Esophagus (tissue), 2 donors: ENCODE data around the gene FLNB. TPM values are rescaled to one million over a fixed set of nuclear protein-coding genes. Genes with fewer than 3 reads are reported as not detected.

Source experiments
- H3K27ac ChIP-seq, 2 donors: one replicate each; pipeline ENCODE4 v1.5.1; 2013; ENCODE audit warnings: low read depth in 2 of 2, mild to moderate bottlenecking in 2 of 2, inconsistent platforms in 1 of 2, low read length in 1 of 2, moderate library complexity in 1 of 2
- H3K27me3 ChIP-seq, 2 donors: one replicate each; pipeline ENCODE4 v1.6.1; 2013; ENCODE audit warnings: low read length in 2 of 2, control low read depth in 1 of 2, mild to moderate bottlenecking in 1 of 2; ENCODE audit not compliant: insufficient read depth in 2 of 2, control insufficient read depth in 1 of 2
- H3K36me3 ChIP-seq, 2 donors: one replicate each; pipeline ENCODE4 v1.6.1; 2013; ENCODE audit warnings: low read length in 1 of 2; ENCODE audit not compliant: control insufficient read depth in 2 of 2, insufficient read depth in 2 of 2
- H3K4me1 ChIP-seq, 2 donors: one replicate each; pipeline ENCODE4 v1.6.1; 2013; ENCODE audit warnings: low read length in 1 of 2; ENCODE audit not compliant: control insufficient read depth in 2 of 2, insufficient read depth in 2 of 2
- H3K4me3 ChIP-seq, 2 donors: one replicate each; pipeline ENCODE4 v1.5.1; 2013; ENCODE audit warnings: low read length in 2 of 2, mild to moderate bottlenecking in 2 of 2, low read depth in 1 of 2, moderate library complexity in 1 of 2
- H3K9me3 ChIP-seq, 2 donors: one replicate each; pipeline ENCODE4 v1.6.1; 2013; ENCODE audit warnings: mild to moderate bottlenecking in 2 of 2, low read depth in 1 of 2, low read length in 1 of 2, moderate library complexity in 1 of 2; ENCODE audit not compliant: control insufficient read depth in 2 of 2, insufficient read depth in 1 of 2
- WGBS, 2 donors: extraction: QIAGEN DNeasy Blood & Tissue Kit; methylation state at CpG; one replicate each; pipeline ENCODE4 v1.1.7; 2013; 5-methylcytosine and 5-hydroxymethylcytosine counted together
- polyA plus RNA-seq, 2 donors: library from polyadenylated mRNA; stranded (reverse); fragments of 200-250 nt; gene quantifications; one replicate each; pipeline ENCODE4 v1.2.3, GENCODE V29; 2013
- donor health status: healthy with polysubstance abuse.
- donor health status: Bipolar disorder and iron deficiency.

FLNB gene
- polyA plus RNA-seq, 2 donors, result 50.8 to 52.5 TPM

DNA sequence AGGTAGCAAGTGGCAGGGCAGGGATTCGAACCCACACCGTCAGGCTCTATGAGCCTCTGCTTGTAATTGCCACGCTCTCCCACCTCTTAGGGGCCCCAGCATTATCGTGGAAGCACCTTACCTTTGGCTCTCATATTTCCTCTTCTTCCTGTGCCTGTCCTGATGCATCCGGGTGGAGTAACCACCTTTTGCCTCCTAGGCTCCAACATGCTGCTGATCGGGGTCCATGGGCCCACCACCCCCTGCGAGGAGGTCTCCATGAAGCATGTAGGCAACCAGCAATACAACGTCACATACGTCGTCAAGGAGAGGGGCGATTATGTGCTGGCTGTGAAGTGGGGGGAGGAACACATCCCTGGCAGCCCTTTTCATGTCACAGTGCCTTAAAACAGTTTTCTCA, 162.2 kb downstream of the FLNB start:
- no peak overlapping the region for H3K4me3 ChIP-seq
- 90 to 91% methylated on average over 11 of the region's 11 CpGs for WGBS, 2 donors
- no peak overlapping the region for H3K27ac ChIP-seq
- no peaks in the 10 kb centered on the region for H3K27me3 ChIP-seq
- H3K9me3 ChIP-seq, result no peaks in the 10 kb centered on the region
- H3K4me1 ChIP-seq, result no peaks in the 10 kb centered on the region
- H3K36me3 ChIP-seq, result peaks cover 4 to 25% of the 10 kb centered on the region in 2 donors

DNA sequence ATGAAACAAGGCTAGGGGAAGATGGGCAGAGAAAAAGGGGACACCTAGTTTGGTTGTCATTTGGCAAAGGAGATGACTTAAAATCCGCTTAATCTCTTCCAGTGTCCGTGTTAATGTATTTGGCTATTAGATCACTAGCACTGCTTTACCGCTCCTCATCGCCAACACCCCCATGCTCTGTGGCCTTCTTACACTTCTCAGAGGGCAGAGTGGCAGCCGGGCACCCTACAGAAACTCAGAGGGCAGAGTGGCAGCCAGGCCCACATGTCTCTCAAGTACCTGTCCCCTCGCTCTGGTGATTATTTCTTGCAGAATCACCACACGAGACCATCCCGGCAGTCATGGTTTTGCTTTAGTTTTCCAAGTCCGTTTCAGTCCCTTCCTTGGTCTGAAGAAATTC, 162.9 kb downstream of the FLNB start:
- Histone ChIP-seq H3K27me3 (no peaks in the 10 kb centered on the region), H3K36me3 (peaks cover 2 to 25% of the 10 kb centered on the region in 2 donors), H3K27ac (no peak overlapping the region), H3K4me1 (peaks cover 3% of the 10 kb centered on the region in 2 donors), H3K9me3 (no peaks in the 10 kb centered on the region), H3K4me3 (no peak overlapping the region)
- WGBS, 2 donors, result 80 to 81% methylated on average over 9 of the region's 9 CpGs

DNA sequence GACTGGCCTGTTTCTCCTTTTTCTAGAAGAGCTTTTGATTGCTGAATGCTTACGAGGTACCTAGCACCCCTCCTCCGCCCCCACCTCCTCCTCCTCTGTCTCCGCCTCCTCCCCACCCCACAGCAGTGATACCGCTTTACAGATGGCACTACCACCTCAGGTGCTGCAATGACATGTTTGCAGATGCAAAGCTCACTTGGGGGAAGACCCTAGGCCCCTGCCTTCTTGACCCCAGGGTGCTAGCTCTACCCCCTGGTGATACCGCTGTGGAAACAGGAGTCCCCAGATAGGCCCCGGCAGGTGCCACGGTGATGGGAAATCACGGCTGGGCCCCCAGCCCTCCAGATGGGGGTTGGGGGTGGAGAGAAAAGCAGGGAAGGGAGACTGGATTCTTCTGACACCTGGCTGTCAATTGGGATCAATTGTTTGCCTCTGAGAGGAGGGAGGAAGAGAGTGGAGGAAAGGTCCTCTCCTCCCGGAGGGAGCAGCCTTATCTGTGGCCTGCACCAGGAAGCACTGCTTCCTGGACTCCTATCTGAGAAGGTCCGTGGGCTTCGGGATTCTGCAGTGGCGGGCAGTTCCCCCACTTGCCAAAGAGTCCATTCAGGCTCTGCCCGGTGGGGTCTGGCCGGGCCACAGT, 164.9 kb downstream of the FLNB start:
- Histone ChIP-seq H3K9me3 (no peaks in the 10 kb centered on the region), H3K4me1 (peaks cover 3 to 4% of the 10 kb centered on the region in 2 donors), H3K27me3 (no peaks in the 10 kb centered on the region), H3K36me3 (peaks cover 0 to 24% of the 10 kb centered on the region in 2 donors), H3K27ac (no peak overlapping the region), H3K4me3 (no peak overlapping the region)
- WGBS, 2 donors, result 76 to 79% methylated on average over 14 of the region's 14 CpGs

DNA sequence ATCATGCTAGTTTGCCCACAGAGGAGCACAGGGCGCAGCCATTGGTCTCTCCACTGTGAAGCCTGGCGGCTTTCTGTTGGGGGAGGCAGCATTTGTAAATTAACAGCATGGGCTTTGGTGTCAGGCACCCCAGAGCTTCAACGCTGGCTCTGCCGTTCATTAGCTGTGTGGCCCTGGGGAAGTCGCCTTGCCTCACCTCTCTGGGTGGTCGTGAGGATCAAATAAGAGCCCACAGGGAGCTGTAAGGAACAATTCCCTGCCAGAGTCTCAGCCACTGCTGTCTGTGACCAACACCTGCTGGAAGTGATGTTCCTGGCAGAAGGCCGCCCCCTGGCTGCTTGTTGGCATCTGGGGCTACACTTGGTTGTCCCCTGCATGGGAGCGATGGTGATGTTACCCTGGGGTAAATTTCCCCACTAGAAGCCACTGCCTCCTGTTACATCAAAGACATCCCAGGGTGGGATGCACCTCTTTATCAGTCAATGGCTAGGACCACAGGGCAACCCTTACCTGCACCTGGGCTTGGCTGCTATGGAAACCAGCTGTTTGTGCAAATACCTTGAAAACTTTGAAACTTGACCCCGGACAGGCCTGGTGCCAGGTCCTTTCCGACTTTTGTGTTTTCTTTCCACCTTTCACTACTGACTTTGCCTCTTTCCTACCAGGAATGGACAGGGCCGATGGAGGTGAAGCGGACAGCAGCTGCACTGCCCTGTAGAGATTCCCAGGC, 165.6 kb downstream of the FLNB start:
- H3K27ac ChIP-seq, result no peak overlapping the region
- WGBS, 2 donors, result 59 to 63% methylated on average over 12 of the region's 12 CpGs

DNA sequence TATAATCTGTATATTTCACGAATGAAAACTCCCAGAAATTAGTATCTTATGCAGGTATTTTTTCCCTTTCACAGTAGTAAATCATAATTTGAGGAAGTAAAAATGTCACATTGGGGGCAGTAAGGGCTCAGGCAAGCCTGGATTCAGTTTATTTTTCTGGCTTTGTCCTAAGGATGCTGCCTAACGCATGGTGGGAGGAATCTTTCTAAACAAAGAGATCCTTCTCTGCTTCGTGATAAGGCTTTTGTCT, 166.9 kb downstream of the FLNB start:
- Histone ChIP-seq H3K9me3 (no peaks in the 10 kb centered on the region), H3K36me3 (peaks cover 0 to 14% of the 10 kb centered on the region in 2 donors), H3K4me1 (peaks cover 3 to 8% of the 10 kb centered on the region in 2 donors), H3K27ac (peak overlapping the region; percentile 41 to 43), H3K27me3 (no peaks in the 10 kb centered on the region), H3K4me3 (no peak overlapping the region)
- WGBS, 2 donors, result 25 to 35% methylated on average over 3 of the region's 3 CpGs

More for the DNA sequence above, 165.6 kb downstream of the FLNB start:
- Histone ChIP-seq H3K9me3 (no peaks in the 10 kb centered on the region), H3K4me1 (peaks cover 3 to 8% of the 10 kb centered on the region in 2 donors), H3K27me3 (no peaks in the 10 kb centered on the region), H3K36me3 (peaks cover 0 to 20% of the 10 kb centered on the region in 2 donors), H3K4me3 (no peak overlapping the region)

DNA sequence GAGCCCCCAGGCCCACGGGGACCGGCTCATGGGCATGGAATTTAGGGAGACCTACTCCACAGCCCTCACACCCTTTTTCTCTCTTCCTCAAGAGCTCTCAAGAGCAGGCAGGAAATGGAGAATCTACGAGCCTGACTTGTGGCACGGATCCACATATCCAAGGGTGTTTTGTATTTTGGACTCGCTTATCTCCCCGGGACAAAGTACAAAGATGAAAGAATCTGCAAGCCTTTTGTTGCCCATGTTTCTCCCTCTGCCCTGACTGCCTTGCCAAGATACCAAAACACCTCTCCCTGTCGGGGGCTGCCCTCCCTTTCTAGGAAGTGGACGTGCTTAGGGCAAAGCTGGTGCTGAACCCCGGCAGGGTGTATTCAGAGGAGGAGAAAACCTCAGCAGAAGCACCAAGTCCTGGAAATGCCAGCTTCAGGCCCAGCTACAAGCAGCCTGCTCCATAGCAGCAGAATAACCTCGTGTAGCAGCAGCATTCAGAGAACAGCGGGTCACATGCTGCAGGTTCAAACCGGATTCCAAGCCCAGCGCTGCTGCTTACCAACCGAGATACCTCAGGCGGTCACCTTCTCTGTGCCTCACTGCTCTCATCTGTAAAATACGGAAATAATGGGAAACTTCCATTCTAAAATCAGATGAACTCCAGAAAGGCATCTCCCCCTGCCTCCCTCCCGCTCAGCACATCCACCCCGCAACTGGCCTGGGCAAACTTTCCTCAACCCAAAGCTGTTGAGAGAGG, 167.4 kb downstream of the FLNB start:
- H3K4me3 ChIP-seq, result no peak overlapping the region
- peak overlapping the region; percentile 41 to 43 for H3K27ac ChIP-seq
- 24 to 28% methylated on average over 18 of the region's 18 CpGs for WGBS, 2 donors
- H3K36me3 ChIP-seq, result peaks cover 0 to 11% of the 10 kb centered on the region in 2 donors
- no peaks in the 10 kb centered on the region for H3K9me3 ChIP-seq
- no peaks in the 10 kb centered on the region for H3K27me3 ChIP-seq
- peaks cover 3 to 8% of the 10 kb centered on the region in 2 donors for H3K4me1 ChIP-seq

DNA sequence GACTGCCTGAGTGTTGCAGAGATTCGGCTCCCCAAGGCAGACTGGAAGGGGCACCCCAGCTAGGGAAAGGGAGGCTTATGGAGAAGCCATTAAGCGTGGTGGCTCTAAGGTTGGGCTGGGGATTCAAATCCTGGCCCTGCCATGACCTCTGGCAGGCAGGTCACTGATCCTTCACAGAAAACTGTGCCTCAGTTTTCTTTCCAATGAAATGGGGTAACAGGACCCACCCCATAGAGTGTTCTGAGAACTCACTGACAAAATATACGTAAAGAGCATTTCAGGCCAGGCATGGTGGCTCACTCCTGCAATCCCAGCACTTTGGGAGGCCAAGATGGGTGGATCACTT, 167.9 kb downstream of the FLNB start:
- Histone ChIP-seq H3K4me3 (no peak overlapping the region), H3K9me3 (no peaks in the 10 kb centered on the region), H3K27ac (peak overlapping the region in 1 of 2 donors; percentile 8), H3K27me3 (no peaks in the 10 kb centered on the region), H3K4me1 (peaks cover 3 to 8% of the 10 kb centered on the region in 2 donors), H3K36me3 (peaks cover 0 to 6% of the 10 kb centered on the region in 2 donors)
- WGBS, 2 donors, result 73 to 82% methylated on average over 3 of the region's 3 CpGs

DNA sequence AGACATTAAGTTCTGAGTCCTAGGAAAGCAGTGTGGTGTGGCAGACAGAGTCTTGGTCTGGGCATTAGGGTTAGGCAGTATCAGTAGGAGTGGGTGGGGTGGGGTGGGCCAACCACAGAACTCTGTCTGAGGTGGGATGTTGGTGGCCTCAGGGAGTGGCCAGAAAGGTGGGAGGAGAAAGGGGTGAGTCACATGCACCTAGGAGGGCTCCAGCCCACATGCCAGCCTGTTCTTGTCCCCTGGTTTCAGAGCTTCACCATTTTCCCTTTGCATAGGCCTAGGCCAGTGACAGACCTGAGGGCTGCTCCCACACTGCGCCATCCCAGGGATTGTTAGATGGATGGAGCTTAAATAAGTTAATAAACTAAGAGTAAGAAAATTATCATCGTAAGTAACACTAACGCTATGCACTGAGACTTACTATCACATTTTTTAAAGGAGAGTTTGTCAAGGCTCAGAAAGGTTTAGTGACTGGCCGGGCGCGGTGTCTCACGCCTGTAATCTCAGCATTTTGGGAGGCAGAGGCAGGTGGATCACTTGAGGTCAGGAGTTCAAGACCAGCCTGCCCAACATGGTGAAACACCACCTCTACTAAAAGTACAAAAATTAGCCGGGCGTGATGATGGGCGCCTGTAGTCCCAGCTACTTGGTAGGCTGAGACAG, 168.7 kb downstream of the FLNB start:
- H3K36me3 ChIP-seq, result no peaks in the 10 kb centered on the region
- H3K27me3 ChIP-seq, result no peaks in the 10 kb centered on the region
- WGBS, 2 donors, result 92 to 93% methylated on average over 10 of the region's 10 CpGs
- H3K4me1 ChIP-seq, result peaks cover 3 to 8% of the 10 kb centered on the region in 2 donors
- H3K27ac ChIP-seq, result no peak overlapping the region
- H3K4me3 ChIP-seq, result no peak overlapping the region
- no peaks in the 10 kb centered on the region for H3K9me3 ChIP-seq

DNA sequence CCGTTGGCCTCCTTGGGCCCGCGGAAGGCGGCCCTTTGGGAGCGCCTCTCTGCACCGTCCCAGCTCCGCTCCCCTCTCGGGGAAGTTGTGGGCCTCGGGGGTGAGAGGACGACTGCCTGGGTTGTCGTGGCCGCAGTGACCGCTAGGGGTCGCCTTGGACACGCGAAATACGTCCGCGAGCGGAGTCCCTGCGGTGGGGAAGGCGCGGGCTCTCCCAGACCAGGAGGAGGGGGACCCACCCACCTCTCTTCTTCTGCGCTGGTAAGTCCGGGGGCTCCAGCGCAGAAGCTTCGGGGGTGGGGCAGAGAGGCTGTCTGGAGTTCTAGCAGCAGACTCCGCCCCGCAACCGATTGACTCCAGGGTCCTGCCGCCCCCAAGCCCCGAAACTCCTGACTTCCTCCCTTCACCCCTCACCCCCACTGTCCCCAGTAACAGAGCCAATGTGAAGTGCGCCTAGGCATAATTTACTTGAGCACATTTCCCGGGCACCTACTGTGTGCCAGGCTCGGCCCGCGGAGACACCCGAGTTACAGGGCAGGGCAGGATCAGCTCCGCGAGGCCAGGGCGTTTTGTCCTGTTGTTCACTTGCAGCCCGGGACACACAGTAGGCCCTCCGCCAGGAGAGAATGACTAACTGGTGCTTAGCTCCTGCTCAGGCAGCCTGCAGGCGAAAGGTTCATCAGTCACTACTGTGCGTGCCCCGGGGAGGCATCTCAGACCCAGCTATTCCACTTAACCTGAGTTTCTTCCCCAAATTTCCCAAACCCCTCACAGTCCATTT, 169.7 kb downstream of the FLNB start:
- Histone ChIP-seq H3K4me1 (peaks cover 3 to 8% of the 10 kb centered on the region in 2 donors), H3K36me3 (no peaks in the 10 kb centered on the region), H3K9me3 (no peaks in the 10 kb centered on the region), H3K4me3 (peak overlapping the region in 1 of 2 donors; percentile 38), H3K27ac (no peak overlapping the region), H3K27me3 (no peaks in the 10 kb centered on the region)
- 7 to 8% methylated on average over 35 to 46 of the region's 46 CpGs for WGBS, 2 donors
